ENCODE data around the gene NSDHL. TPM values are rescaled to one million over a fixed set of nuclear protein-coding genes. Genes with fewer than 3 reads are reported as not detected.

The NSDHL gene
- polyA plus RNA-seq, 2 of the 4 experiments (the other 2 are of a cell fraction) = 24.9 to 50.5 TPM

- ATAC-seq (no peak), DNase-seq (ENCODE audit: low read depth in 1 of 2, low spot score in 1 of 2) (no peak), FAIRE-seq (no peak)
- Histone ChIP-seq H3K4me2 (no peak overlapping the region), H3K4me3 (no peak overlapping the region), H3K27ac (no peak overlapping the region), H3K9me3 (no peaks in the 10 kb centered on the region), H3K4me1 (no peaks in the 10 kb centered on the region)
- WGBS (ENCODE audit: missing lambda C conversion rate) = 50% methylated on average over 7 of the region's 10 CpGs
- CTCF ChIA-PET = interaction anchor here (0.6 to 2.2 kb wide), 2 partner anchors 8 to 49 kb away, joined by 3 to 7 read pairs; no protein-coding TSS in a partner anchor
- TF ChIP-seq NR3C1 (IDR thresholded peaks at IDR 0.05) = no peak
- no peak for TF ChIP-seq HEYL (CRISPR knock-in tag; IDR thresholded peaks at IDR 0.05)
- no peak for TF ChIP-seq BHLHE40 (IDR thresholded peaks at IDR 0.05; ENCODE audit: low read depth, low read length)
- TF ChIP-seq MAZ (IDR thresholded peaks at IDR 0.05; ENCODE audit: borderline replicate concordance, low read depth, low read length) = no peak
- no peak for TF ChIP-seq RAD21 (conservative IDR thresholded peaks at IDR 0.05 in 1 of 2, IDR thresholded peaks at IDR 0.05 in 1 of 2)
- TF ChIP-seq KDM1A (IDR thresholded peaks at IDR 0.05; ENCODE audit: low read depth) = no peak
- no peak for TF ChIP-seq BCL3 (IDR thresholded peaks at IDR 0.05)
- no peak for TF ChIP-seq MAFK (IDR thresholded peaks at IDR 0.05; ENCODE audit: partially characterized antibody)
- TF ChIP-seq ZNF302 (CRISPR knock-in tag; IDR thresholded peaks at IDR 0.05) = no peak
- no peak for TF ChIP-seq CHD4 (IDR thresholded peaks at IDR 0.05; ENCODE audit: borderline replicate concordance)
- TF ChIP-seq ESRRA (IDR thresholded peaks at IDR 0.05; ENCODE audit: borderline replicate concordance, low read length) = no peak
- TF ChIP-seq FOXS1 (CRISPR knock-in tag; IDR thresholded peaks at IDR 0.05) = no peak
- TF ChIP-seq GATA3 (IDR thresholded peaks at IDR 0.05; ENCODE audit: borderline replicate concordance) = no peak
- TF ChIP-seq TP53 (CRISPR knock-in tag; IDR thresholded peaks at IDR 0.05) = no peak
- TF ChIP-seq USF2 (IDR thresholded peaks at IDR 0.05) = no peak
- TF ChIP-seq ZSCAN20 (CRISPR knock-in tag; IDR thresholded peaks at IDR 0.05) = no peak
- TF ChIP-seq HOXB5 (CRISPR knock-in tag; IDR thresholded peaks at IDR 0.05) = no peak
- POLR2A ChIA-PET = no interaction called here
These were observed 46.3 kb downstream of the NSDHL start for GRCh38 chrX:152876931-152877840.

GRCh38 chrX:152878976-152879755 is 48.3 kb downstream of the NSDHL start:
- CTCF ChIA-PET = interaction anchor here (1.9 to 2.2 kb wide), 2 partner anchors 12 to 47 kb away, joined by 4 to 7 read pairs; no protein-coding TSS in a partner anchor
- no peaks in the 10 kb centered on the region for H3K9me3 ChIP-seq
- no peak for TF ChIP-seq RAD21 (conservative IDR thresholded peaks at IDR 0.05 in 1 of 2, IDR thresholded peaks at IDR 0.05 in 1 of 2)
- no peak for TF ChIP-seq EP300 (IDR thresholded peaks at IDR 0.05)
- no peak for TF ChIP-seq HOXB5 (CRISPR knock-in tag; IDR thresholded peaks at IDR 0.05)
- TF ChIP-seq KDM5A (IDR thresholded peaks at IDR 0.05) = no peak
- TF ChIP-seq RNF2 (IDR thresholded peaks at IDR 0.05; ENCODE audit: borderline replicate concordance, low read depth) = no peak
- no peak for TF ChIP-seq ZSCAN20 (CRISPR knock-in tag; IDR thresholded peaks at IDR 0.05)
- no peak for TF ChIP-seq BCL3 (IDR thresholded peaks at IDR 0.05)
- TF ChIP-seq HMGXB4 (CRISPR knock-in tag; IDR thresholded peaks at IDR 0.05; ENCODE audit: borderline replicate concordance) = no peak
- TF ChIP-seq FOXS1 (CRISPR knock-in tag; IDR thresholded peaks at IDR 0.05) = no peak
- TF ChIP-seq MAX (IDR thresholded peaks at IDR 0.05) = no peak
- no peak for TF ChIP-seq CEBPB (IDR thresholded peaks at IDR 0.05)
- TF ChIP-seq ZNF302 (CRISPR knock-in tag; IDR thresholded peaks at IDR 0.05) = no peak
- TF ChIP-seq GATA3 (IDR thresholded peaks at IDR 0.05; ENCODE audit: borderline replicate concordance) = no peak
- no peak for TF ChIP-seq EHMT2 (IDR thresholded peaks at IDR 0.05; ENCODE audit: low read depth)
- no peaks in the 10 kb centered on the region for H3K4me1 ChIP-seq
- no peak overlapping the region for H3K4me2 ChIP-seq
- no peak overlapping the region for H3K4me3 ChIP-seq
- peak; percentile 39 for FAIRE-seq
- POLR2A ChIA-PET = no interaction called here
- no peak for ATAC-seq
- DNase-seq (ENCODE audit: low read depth in 1 of 2, low spot score in 1 of 2) = no peak
- no peak overlapping the region for H3K27ac ChIP-seq
- WGBS (ENCODE audit: missing lambda C conversion rate) = 67% methylated on average over 15 of the region's 16 CpGs
